NCI-H1092 (cell line): ENCODE measurements around the gene G6PC2.

Experiments
- DNase-seq: peaks from one replicate; lab custom pipeline; 2025; lab: John Stamatoyannopoulos, UW

G6PC2 gene

DNA sequence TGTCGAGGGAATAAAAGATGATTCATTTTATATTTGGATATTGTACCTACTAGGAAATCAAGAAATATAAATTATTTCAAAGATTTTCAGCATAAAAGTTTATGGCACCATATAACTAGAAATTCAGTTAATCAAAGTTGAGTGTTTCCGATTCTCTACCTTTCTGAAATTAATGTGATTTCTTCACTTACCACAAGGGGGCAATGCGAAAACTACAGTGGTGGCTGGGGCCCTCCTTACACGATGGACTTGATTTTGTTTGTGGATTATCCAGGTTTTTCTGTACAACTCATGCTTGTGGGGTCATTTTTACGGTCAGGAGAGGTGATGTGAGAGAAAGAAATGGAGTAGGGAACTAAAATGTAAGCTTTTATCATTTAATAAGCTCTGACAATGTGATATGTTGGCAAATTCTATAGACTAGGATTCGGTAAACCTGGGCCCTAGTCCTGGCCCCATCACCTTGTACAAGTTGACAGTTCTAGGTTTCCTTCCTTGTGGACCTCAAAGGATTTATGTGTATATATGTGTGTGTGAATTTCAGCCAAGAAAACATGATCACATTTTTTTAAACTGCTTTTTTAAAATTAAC, 47.6 kb downstream of the G6PC2 start:
- no peak for DNase-seq

GRCh38 chr2:168949324-168949723, 48.2 kb downstream of the G6PC2 start:
- no peak for DNase-seq

- DNase-seq = no peak
These were observed 50.8 kb downstream of the G6PC2 start for GRCh38 chr2:168951871-168952270.

DNA sequence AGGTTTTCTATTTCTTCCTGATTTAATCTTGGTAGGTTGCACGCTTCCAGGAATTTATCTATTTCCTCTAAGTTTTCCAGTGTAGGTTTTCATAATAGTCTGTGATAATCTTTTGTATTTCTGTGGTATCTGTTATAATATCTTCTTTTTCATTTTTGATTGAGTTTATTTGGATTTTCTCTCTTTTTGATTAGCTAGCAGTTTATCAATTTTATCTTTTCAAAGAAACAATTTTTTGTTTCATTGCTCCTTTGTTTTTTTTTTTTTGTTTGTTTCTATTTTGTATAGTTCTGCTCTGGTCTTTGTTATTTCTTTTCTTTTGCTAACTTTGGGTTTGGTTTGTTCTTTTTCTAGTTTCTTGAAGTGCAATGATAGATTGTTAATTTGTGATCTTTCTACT, 51.3 kb downstream of the G6PC2 start:
- no peak for DNase-seq

DNA sequence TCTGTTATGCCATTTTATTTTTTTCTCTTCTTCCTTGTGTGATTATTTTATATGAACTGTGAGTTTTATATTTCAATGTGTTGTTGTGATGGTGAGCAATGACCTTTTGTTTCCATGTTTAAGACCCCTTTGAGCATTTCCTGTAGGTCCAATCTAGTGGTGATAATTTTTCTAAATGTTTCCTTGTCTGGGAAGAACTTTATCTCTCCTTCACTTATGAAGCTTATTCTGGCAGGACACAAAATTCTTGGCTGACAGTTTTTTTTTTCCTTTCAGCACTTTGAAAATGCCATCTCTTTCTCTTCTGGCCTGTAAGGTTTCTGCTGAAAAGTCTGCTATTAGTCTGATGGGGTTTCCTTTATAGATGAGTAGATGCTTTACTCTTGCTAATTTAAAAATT, 53.2 kb downstream of the G6PC2 start:
- no peak for DNase-seq

- DNase-seq = no peak
These were observed 54.2 kb downstream of the G6PC2 start for GRCh38 chr2:168955321-168955720.

GRCh38 chr2:168956392-168956791, 55.3 kb downstream of the G6PC2 start:
- DNase-seq = no peak
